ENCODE measurements around the gene ESRRA.

The ESRRA gene

DNA sequence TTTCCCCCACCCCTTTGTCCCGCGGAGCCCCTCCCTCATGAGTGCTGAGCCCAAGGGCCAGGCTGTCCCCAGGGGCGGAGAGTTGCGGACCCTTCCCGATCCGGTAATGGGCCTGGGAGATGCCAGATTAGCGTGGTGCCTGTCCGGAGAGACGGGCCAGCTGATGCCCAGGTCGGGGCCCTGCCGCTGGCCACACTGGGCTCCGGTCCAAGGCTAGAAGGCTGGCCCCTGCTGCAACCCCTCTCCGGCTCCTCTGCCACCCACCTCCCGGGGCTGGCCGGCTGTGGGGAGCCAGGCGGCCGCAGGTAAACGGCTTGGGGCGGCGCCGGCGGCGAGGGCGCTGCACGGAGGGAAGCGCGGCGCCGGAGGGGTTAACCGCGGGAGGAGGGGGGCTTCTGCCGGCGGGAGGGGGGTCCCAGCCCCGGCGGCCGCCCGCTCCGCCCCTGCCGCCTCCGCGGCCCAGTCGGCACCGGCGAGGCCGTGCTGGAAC lies 14.0 kb upstream of the ESRRA start, which contains the start of gene KCNK4:
Gene KCNK4 (plus strand): TSS at position 41 of the 490 bp plus-strand sequence. CDS start 1,717 bp downstream, outside the sequence.
- in situ Hi-C loops (cut with MboI; ENCODE audit: low sequenced_read_pairs) = no loop called here

DNA sequence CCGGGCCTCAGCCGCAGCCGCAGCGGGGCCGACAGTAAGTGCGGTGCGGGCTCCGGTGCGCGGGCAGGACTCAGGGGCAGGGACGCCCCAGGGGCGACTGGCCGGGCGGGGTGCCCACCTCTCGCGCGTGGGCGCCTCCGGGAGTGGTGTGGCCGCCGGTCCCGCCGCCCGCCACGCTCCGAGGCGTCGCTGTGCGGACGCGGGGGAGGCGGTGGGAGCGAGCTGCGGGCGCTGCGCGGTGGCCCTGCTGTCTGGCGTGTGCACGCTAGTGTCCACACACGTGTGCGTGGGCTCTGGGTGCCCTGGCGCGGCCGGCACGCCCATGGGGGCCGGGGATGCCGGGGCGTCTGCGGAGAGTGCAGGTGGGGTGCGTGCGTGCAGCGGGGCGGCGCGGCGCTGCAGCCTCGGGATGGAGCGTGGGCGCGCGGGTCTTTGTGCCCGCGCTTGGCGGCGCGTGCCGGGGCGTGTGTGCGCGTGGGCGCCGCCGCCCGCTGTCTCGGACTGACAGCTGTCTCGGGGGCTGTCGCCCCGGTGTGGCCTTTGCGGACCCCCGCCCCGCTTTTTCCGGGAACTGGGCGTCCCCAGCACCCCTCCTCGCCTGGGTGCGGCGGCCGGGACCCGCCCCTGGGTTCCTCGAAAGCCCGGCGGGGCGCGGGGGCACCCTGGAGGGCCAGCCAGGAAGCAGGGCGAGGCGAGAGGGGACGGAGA lies 13.4 kb upstream of the ESRRA start:
- in situ Hi-C loops (cut with MboI; ENCODE audit: low sequenced_read_pairs) = no loop called here

DNA sequence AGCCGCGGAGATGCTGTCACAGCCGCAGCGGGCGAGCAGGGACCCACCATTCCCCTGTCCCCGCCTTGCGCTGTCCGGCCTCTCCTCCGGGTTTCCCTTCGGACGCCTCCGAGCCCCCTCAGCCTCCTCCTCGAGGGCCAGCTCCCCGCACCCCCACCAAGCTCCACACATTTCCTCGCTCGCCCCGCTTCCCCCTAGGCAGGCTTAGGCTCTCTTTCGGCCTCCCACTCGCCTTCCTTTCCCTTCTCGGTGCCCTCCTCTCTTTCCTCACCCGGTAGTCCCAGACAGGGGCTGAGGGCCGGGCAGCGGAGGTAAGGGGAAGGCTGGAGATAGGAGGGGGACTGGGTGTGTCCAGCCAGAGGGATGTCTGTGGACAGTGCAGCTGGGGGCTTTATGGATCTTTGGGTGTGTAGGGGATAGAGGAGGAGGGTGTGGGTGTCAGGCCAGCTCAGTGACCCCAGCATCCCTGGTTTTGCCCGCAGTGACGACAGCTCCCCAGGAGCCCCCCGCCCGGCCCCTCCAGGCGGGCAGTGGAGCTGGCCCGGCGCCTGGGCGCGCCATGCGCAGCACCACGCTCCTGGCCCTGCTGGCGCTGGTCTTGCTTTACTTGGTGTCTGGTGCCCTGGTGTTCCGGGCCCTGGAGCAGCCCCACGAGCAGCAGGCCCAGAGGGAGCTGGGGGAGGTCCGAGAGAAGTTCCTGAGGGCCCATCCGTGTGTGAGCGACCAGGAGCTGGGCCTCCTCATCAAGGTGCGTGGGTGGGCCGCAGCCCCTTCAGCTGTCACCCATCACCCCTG lies 12.7 kb upstream of the ESRRA start:
- in situ Hi-C loops (cut with MboI; ENCODE audit: low sequenced_read_pairs) = no loop called here

DNA sequence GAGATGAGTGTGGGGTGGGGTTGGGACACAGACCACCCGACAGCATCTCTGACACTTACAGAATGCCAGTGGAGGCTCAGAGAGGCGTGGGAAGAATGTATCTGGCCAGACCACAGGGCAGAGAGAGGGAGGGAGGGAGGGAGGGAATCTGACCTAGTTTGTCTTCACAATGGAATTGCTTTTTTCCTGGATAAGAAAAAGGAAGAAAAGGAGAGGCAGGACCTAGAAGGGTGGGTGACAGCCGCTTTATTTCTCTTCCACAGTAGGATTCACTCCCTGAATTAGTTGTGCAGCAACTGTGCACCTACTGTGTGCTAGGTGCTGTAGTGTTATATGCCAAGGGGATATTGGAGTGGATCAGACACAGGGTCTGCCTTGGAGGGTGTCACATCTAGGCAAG lies 10.6 kb upstream of the ESRRA start:
- in situ Hi-C loops (cut with MboI; ENCODE audit: low sequenced_read_pairs) = no loop called here

- in situ Hi-C loops (cut with MboI; ENCODE audit: low sequenced_read_pairs) = no loop called here
Measured at GRCh38 chr11:64295760-64296159, 9.6 kb upstream of the ESRRA start.

DNA sequence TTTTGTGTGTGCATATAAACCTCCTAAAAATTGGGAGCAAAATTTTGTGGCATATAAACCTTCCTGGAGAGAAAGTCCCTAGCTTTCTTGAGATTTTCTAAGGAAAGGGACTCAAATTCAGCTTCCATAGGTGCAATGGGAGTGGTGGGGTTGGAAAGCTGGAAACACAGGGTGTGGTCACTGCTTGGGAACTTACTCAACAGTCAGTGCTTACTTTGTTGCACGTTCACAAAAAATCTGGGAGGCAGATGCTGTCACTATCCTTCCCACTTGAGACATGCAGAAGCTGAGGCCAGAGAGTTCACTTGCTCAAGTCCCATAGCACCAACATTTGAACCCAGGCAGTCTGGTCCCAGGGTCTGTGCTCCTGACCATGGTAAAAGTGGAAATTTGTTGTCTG lies 9.1 kb upstream of the ESRRA start:
- in situ Hi-C loops (cut with MboI; ENCODE audit: low sequenced_read_pairs) = no loop called here

GRCh38 chr11:64296830-64297698 lies 8.3 kb upstream of the ESRRA start:
- in situ Hi-C loops (cut with MboI; ENCODE audit: low sequenced_read_pairs) = no loop called here

DNA sequence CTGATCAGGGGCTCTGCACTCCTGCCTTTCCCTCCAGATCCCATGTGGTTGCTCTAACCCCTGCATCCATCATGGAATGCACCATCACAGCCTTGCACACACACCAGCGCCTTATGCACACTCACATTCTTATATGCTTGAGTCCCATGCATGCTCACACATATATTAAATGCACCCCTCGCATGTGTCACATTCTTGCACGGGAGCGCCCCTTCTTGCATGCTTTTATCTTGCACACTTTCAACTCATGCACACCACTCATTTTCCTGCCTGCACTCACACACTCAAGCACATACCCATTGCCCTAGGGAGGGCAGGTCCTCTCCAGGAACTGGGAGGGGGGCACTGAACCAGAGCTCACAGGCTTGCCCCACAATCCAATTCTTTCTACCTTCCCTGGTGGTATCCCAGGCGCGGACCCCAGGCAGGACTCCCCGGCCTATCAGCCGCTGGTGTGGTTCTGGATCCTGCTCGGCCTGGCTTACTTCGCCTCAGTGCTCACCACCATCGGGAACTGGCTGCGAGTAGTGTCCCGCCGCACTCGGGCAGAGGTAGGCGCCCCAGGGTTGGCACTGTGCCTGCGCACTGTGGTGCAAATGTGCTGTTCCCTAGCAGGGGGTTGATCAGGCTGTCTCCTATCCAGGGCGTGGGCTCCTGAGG lies 7.5 kb upstream of the ESRRA start:
- in situ Hi-C loops (cut with MboI; ENCODE audit: low sequenced_read_pairs) = no loop called here

DNA sequence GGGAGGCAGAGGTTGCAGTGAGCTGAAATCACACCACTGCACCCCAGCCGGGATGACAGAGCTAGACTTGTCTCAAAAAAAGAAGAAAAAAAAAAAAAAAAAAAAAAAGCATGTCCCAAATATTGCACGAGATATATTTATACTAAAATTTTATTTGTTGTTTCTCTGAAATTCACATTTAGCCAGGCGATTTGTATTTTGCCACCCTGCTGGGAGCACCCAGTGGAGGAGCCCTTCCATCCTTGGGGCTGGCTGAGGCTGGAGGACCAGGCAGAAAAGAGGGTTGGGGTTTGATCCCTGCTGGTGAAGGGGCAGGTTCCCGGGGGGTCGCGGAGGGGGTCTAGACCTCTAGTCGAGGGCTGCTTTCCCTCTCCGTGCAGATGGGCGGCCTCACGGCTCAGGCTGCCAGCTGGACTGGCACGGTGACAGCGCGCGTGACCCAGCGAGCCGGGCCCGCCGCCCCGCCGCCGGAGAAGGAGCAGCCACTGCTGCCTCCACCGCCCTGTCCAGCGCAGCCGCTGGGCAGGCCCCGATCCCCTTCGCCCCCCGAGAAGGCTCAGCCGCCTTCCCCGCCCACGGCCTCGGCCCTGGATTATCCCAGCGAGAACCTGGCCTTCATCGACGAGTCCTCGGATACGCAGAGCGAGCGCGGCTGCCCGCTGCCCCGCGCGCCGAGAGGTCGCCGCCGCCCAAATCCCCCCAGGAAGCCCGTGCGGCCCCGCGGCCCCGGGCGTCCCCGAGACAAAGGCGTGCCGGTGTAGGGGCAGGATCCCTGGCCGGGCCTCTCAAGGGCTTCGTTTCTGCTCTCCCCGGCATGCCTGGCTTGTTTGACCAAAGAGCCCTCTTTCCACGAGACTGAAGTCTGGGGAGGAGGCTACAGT lies 6.1 kb upstream of the ESRRA start:
- in situ Hi-C loops (cut with MboI; ENCODE audit: low sequenced_read_pairs) = no loop called here

GRCh38 chr11:64299847-64300648 lies 5.3 kb upstream of the ESRRA start, which contains the start of gene CATSPERZ:
CATSPERZ (plus strand) TSS chr11:64300358; CDS start chr11:64300411, 53 bp downstream.
- in situ Hi-C loops (cut with MboI; ENCODE audit: low sequenced_read_pairs) = no loop called here

DNA sequence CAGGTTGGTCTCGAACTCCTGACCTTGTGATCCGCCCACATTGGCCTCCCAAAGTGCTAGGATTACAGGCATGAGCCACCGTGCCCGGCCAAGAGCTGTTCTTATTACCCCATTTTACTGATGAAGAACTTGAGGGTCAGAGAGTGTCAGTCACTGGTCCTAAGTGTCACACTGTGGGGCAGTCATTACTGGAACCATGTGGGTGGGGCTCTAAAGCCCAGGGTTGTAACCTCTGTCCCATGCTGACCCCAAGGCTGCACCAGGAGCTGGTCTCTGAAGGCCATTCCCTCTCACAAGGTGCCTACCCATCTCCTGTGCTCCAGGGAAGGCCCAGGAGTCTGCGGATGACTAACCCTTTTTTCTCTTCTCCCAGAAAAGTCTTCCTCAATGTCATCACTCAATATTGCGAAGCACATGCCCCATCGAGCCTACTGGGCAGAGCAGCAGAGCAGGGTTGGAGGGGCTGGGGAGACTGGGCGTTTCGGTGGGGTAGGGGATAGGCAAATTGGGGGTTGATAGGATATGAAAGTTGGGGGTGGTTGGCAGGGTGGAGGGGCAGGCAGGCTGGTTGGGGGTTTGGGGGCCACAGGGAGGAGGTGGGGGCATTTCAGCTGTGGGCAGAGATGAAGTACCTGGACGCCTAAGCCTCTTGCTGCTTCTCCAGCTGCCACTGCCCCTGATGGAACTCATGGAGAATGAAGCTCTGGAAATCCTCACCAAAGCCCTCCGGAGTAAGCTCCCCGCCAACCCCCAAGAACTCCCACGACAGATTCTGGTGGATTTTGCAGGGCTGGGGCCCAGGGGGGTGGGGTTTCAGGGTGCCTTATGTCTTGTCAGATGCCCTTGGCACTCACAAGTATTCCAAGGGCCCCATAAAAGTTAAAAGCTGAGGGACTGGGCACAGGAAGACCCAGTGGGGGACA lies 2.0 kb upstream of the ESRRA start:
- in situ Hi-C loops (cut with MboI; ENCODE audit: low sequenced_read_pairs) = no loop called here

GRCh38 chr11:64304032-64304315 lies 1.4 kb upstream of the ESRRA start:
- in situ Hi-C loops (cut with MboI; ENCODE audit: low sequenced_read_pairs) = no loop called here

DNA sequence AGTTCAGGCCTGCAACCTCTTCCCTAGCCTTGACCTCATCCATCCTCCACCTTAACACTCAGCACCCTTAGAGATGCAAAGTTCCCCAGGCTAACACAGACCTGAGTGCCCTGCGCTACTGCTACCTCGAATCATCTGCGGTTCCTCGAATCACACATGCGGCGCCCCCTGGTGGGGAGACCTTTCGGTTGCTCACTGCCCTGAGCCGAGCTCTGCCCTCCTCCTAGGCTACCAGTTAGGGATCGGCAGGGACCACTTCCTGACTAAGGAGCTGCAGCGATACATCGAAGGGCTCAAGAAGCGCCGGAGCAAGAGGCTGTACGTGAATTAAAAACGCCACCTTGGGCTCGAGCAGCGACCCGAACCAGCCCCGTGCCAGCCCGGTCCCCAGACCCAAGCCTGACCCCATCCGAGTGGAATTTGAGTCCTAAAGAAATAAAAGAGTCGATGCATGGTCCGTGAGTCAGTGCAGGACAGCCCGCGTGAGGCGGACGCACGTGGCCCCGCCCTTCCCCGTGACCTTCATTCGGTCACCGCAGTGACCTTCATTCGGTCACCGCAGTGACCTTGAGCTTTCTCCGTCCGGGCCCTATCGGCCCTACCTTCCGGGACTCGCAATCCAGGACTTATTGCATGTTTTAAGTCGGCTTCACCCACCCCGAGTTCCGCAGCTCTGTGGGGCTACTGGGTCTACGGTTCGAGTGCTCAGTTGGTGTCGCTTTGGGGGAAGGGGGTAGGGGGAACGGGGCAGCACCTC lies 830 bp upstream of the ESRRA start:
- in situ Hi-C loops (cut with MboI; ENCODE audit: low sequenced_read_pairs) = no loop called here

DNA sequence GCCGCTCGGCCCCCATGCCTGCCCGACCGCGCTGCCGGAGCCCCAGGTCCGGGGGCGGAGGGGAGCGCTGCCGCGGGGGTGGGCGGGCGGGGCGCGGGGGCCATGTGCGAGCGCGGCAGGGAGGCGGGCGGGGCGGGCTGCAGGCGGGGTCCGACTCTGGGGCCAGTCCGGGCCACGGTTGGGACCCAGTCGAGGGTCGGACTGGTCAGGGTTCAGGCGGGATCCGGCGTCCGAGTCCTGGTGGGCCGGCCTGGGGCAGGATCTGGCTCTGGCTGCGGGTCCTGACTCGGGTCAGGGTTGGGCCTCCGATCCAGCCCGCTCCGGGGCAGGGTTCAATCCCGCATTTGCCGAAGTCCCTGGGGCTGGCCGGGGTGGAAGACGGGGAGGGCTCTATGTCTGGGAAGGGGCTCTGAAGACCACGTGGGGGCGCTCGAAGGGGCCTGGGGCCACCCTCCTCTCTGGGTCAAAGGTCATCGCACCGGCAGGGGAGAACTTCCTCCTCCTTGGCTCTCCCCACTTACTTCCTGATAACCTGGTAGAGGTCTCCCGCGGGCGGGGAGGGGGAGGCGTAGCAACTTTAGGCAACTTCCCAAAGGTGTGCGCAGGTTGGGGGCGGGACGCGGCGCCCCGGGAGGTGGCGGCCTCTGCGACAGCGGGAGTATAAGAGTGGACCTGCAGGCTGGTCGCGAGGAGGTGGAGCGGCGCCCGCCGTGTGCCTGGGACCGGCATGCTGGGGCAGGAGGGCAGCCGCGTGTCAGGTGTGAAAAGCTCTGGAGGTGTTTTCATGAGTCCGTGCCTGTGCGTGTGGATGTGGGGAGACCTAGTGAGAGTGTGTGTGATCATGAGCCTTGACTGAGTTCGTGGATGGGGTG lies 603 bp downstream of the ESRRA start:
- in situ Hi-C loops (cut with MboI; ENCODE audit: low sequenced_read_pairs) = no loop called here

DNA sequence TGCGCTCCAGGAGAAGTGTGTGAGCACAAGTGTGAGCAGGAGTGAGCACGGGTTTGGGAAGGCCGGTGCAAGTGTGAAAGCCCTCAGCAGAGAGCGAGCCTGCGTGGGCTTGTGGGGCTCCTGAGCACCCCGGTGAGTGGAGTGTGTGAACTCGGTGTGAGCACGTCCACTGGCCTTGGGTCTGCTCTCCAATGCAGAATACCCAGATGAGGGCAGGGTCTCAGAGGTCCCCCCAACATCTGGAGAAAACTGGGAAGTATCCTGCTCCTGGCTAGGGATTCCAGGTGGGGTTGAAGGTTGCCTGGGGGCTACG lies 1.2 kb downstream of the ESRRA start:
- in situ Hi-C loops (cut with MboI; ENCODE audit: low sequenced_read_pairs) = no loop called here

- in situ Hi-C loops (cut with MboI; ENCODE audit: low sequenced_read_pairs) = no loop called here
Measured at GRCh38 chr11:64306876-64307622, 1.7 kb downstream of the ESRRA start.
